Endometrium (tissue), 2 donors: ENCODE measurements around the gene RRP36.

Experiments used
- FAIRE-seq: peaks from 2 replicates; lab custom pipeline; 2012; peaks lifted over from hg19 to GRCh38; lab: Jason Lieb, UNC
- donor health status: control.
- donor health status: control.

The RRP36 gene

GRCh38 chr6:43007126-43007525 is 14.3 kb upstream of the RRP36 start:
- FAIRE-seq, result no peak

GRCh38 chr6:43009124-43009523 is 12.3 kb upstream of the RRP36 start:
- FAIRE-seq, result no peak

DNA sequence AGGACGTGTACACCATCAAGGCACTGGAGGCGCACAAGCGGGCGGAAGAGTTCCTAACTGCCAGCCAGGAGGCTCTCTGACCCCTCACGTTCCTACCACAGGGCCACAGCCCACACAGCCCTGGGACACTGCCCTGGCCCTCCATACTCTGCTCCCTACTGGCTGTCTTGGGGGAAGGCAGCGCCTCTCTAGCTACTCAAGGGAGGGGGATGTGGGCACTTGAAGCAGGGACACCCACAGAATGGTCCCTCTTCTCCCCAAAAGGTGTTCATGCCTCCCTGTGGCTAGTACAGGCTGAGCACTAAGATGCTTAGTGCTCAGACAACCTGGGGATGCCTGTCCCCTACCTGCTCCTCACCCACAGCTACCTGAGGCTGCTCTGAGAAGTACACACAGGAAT is 10.2 kb upstream of the RRP36 start:
- FAIRE-seq, result no peak

- FAIRE-seq, result no peak
Measured at GRCh38 chr6:43012364-43012763, 9.1 kb upstream of the RRP36 start.

- FAIRE-seq, result no peak
Measured at GRCh38 chr6:43013097-43013842, 8.2 kb upstream of the RRP36 start.

- FAIRE-seq, result peak; percentile 97
Measured at GRCh38 chr6:43013843-43014433, 7.5 kb upstream of the RRP36 start, which contains the start of the genes KLHDC3 and MEA1. TSS of gene KLHDC3 (plus strand) at chr6:43014249. CDS start at chr6:43017193, 2,944 bp downstream. TSS of gene MEA1 (minus strand) at chr6:43013946. CDS start at chr6:43013813, 133 bp downstream.

DNA sequence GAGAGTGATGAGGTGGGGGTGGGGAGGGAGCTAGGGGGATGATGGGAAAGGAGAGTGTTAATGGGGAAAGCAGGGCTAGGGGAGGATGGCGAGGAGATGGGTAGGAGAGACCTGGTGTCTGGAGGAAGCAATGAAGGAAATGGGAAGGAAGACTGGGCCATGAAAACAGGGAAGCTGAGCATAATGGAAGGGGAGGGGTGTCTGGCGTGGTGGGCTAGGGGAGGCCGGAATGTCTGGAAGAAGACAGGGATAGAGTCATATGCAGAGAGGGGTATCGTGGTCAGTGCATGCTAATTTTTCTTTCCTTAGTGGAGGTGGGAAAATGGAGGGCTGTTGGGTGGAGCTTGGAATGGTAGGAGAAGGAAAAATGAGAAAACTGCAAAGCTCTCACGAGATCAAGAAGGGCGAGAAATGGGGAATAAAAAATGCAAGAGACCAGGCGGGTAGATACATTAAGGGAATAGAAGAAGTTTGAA is 7.0 kb upstream of the RRP36 start:
- no peak for FAIRE-seq

GRCh38 chr6:43016176-43016942 is 5.1 kb upstream of the RRP36 start:
- no peak for FAIRE-seq

DNA sequence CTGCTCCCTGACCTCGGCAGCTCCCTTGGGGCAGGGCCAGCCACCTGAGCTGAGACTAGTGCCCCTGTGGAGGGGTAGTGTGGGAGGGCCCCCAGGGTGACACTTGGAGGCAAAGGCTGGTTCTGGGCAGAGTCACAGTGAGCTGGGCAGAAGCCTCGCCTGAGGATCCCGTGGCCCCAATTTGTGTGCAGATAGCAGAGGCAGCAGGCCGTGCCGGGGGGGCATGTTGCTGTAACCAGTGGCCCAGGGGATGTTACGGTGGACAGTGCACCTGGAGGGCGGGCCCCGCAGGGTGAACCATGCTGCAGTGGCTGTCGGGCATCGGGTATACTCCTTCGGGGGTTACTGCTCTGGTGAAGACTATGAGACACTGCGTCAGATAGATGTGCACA is 4.5 kb upstream of the RRP36 start:
- FAIRE-seq, result no peak

GRCh38 chr6:43019152-43019551 is 2.3 kb upstream of the RRP36 start:
- no peak for FAIRE-seq

DNA sequence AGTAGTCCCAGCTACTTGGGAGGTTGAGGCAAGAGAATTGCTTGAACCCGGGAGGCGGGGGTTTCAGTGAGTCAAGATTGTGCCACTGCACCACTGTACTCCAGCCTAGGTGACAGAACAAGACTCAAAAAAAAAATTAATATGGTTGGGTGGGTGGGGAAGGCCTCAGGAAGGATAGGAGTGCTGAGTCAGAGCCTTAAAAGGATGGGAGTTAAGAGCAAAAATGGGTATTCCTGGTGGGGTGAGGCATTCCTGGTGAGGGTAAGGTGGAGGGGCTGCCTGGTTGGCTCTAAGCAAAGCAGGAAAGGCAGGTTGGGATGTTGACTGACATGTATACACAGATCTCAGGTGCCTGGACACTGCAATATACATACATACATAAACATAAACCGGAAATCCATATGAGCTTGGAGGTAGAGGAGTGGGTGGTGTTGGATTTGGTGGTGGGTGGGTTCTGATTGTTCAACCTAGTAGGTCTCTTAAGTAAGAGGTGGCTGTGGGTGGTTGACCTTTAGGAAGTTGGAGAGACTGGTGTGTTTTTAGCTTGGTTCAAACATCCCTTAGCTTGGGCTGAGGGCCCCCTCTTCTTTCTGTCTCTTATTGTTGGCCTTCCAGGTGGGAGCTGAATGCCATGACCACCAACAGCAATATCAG is 1.2 kb upstream of the RRP36 start:
- FAIRE-seq, result no peak

GRCh38 chr6:43020847-43021246 is 576 bp upstream of the RRP36 start:
- no peak for FAIRE-seq

DNA sequence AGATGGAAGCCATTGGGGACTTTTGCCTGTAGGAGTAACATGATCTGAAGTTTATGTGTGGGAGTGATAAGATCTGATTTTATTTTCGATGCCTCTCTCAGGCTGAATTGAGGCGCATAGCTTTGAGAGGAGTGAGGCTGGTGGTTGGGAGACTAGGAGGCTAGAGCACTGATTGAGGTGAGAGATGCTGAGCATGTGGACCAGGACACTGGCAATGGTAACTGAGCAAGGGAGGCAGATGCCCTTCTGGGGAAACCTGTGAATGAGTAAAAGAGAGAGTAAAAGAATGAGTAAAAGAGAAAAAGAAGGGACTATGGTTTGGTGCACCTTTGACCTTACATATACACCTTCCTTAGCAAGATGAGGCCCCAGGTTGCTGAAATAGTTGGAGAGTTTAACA is 3.0 kb downstream of the RRP36 start:
- no peak for FAIRE-seq

- no peak for FAIRE-seq
Measured at GRCh38 chr6:43026365-43026764, 4.9 kb downstream of the RRP36 start.

GRCh38 chr6:43029120-43029519 is 7.7 kb downstream of the RRP36 start:
- no peak for FAIRE-seq

DNA sequence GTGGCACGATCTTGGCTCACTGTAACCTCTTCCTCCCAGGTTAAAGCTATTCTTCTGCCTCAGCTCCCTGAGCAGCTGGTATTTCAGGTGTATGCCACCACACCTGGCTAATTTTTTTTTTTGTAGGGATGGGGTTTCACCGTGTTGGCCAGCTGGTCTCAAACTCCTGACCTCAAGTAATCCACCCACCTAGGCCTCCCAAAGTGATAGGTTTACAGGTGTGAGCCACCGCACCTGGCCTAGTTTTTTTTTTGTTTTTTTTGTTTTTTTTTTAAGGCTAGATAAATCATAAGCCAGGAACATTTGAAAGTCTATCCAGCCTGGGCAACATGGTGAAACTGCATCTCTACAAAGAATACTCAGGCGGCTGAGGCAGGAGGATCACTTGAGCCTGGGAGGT is 10.9 kb downstream of the RRP36 start:
- FAIRE-seq, result no peak

- FAIRE-seq, result no peak
Measured at GRCh38 chr6:43033496-43034189, 12.2 kb downstream of the RRP36 start.

DNA sequence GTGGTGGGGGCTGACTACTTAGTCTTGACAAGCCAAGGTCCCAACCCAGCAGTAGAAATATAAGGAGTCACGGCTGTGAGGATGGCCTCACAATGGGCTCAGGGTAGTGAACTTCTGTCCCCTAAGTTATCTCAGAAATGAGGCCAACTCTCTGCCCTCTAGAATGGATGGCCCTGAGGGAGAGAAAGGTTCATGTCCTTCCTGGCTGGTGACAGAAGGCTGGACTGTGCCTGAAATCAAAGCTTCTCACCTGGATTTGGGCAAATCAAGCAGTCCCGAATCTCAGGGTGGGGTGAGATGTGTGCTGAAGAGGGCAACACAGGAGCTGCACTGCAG is 12.7 kb downstream of the RRP36 start:
- FAIRE-seq, result no peak

GRCh38 chr6:43035495-43036194 is 14.2 kb downstream of the RRP36 start:
- no peak for FAIRE-seq

GRCh38 chr6:43036712-43037111 is 15.3 kb downstream of the RRP36 start:
- no peak for FAIRE-seq

- FAIRE-seq, result no peak
Measured at GRCh38 chr6:43037197-43037596, 15.8 kb downstream of the RRP36 start.
